Natural killer cell (primary cell): ENCODE measurements around the gene GALNT17. TPM values are rescaled to one million over a fixed set of nuclear protein-coding genes. Genes with fewer than 3 reads are reported as not detected.

Experiments used
- ATAC-seq, 3 donors: fragments of 150-1000 bp in 2 of 3; fragments of 200-7000 bp in 1 of 3; cut with Tn5 transposase; 1 replicate in 1 of 3; 2 replicates in 2 of 3; pipeline ENCODE4 v1.10.0; 2021; ENCODE audit warnings: mild to moderate bottlenecking in 2 of 3, moderate library complexity in 2 of 3
- DNase-seq, 2 donors: peaks; one replicate each; pipeline versions ENCODE4 v3.0.0 to v3.0.0-alpha.2; 2013 to 2021; ENCODE audit warnings: mixed read lengths in 1 of 2
- H3K27ac ChIP-seq: one replicate; pipeline ENCODE4 v1.5.1; 2013; ENCODE audit warnings: mild to moderate bottlenecking, low read length
- H3K27me3 ChIP-seq: one replicate; pipeline ENCODE4 v1.6.1; 2013; ENCODE audit warnings: low read length; ENCODE audit not compliant: control insufficient read depth, insufficient read depth
- H3K36me3 ChIP-seq: one replicate; pipeline ENCODE4 v1.6.1; 2013; ENCODE audit warnings: low read length; ENCODE audit not compliant: control insufficient read depth, insufficient read depth
- H3K4me1 ChIP-seq: one replicate; pipeline ENCODE4 v1.6.1; 2013; ENCODE audit warnings: low read length; ENCODE audit not compliant: control insufficient read depth, insufficient read depth
- H3K4me3 ChIP-seq: one replicate; pipeline ENCODE4 v1.5.1; 2013; ENCODE audit warnings: low read length
- H3K9me3 ChIP-seq: one replicate; pipeline ENCODE4 v1.6.1; 2013; ENCODE audit warnings: low read length; ENCODE audit not compliant: control insufficient read depth, insufficient read depth
- H3K27ac Mint-ChIP-seq, 2 donors: one replicate each; pipeline ENCODE4 v1.8.0; 2022; ENCODE audit warnings: mild to moderate bottlenecking in 2 of 2, mixed read lengths in 2 of 2, moderate library complexity in 1 of 2
- H3K27me3 Mint-ChIP-seq, 2 donors: one replicate each; pipeline ENCODE4 v1.8.0; 2022; ENCODE audit warnings: low read depth in 2 of 2, mixed read lengths in 2 of 2
- H3K36me3 Mint-ChIP-seq: one replicate; pipeline ENCODE4 v1.8.0; 2022; ENCODE audit warnings: mixed read lengths
- H3K4me1 Mint-ChIP-seq, 2 donors: one replicate each; pipeline ENCODE4 v1.8.0; 2022; ENCODE audit warnings: mixed read lengths in 2 of 2
- H3K4me3 Mint-ChIP-seq: one replicate; pipeline ENCODE4 v1.8.0; 2022; ENCODE audit warnings: mild to moderate bottlenecking, moderate library complexity, mixed read lengths
- H3K9me3 Mint-ChIP-seq, 2 donors: one replicate each; pipeline ENCODE4 v1.8.0; 2022; ENCODE audit warnings: mixed read lengths in 2 of 2
- CTCF ChIP-seq: fragments of 200-600 bp; IDR thresholded peaks from one replicate; pipeline ENCODE4 v1.8.0; 2022; ENCODE audit warnings: antibody characterized with exemption
- WGBS: methylation state at CpG from one replicate; pipeline ENCODE4 v1.1.7; 2013; ENCODE audit warnings: missing lambda C conversion rate; ENCODE audit not compliant: insufficient coverage; 5-methylcytosine and 5-hydroxymethylcytosine counted together
- intact Hi-C: fragments of 100-400 bp; cut with micrococcal nuclease; formaldehyde crosslinking; loops from one replicate; pipeline ENCODE4 v1.14.2; 2022
- total RNA-seq, 4 donors: library from RNA; stranded (reverse); fragments of 120-200 nt in 1 of 4; gene quantifications; one replicate each; pipeline versions ENCODE4 v1.2.3 to v1.2.4, GENCODE V29; 2013 to 2022

The GALNT17 gene
- total RNA-seq, 3 donors from 2014 or later (not counting 1 experiment from before 2014, with no cell fraction given) = not detected

DNA sequence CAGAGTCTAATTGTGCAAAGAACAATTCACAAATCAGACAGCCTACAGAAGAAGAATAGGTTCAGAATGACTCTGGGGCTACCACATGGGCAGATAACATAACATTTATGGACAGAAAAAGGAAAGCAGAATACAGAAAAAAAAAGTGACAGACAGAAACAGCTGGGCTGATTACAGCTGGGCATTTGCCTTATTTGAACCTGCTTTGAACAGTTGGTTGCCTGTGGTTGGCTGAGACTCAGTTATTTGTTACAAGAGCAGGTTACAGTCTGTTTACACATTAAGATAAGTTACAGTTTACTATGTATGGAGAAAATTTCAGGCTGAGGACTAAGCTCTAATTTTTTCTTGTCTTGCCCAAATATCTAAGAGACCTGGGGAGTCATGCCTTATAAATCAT lies 327.2 kb downstream of the GALNT17 start:
- Mint-ChIP-seq H3K9me3 (peaks cover 7 to 19% of the 10 kb centered on the region in 2 donors), H3K36me3 (no peaks in the 10 kb centered on the region), H3K4me3 (no peak overlapping the region), H3K4me1 (no peaks in the 10 kb centered on the region), H3K27me3 (no peaks in the 10 kb centered on the region), H3K27ac (no peak overlapping the region)
- Histone ChIP-seq H3K27me3 (no peaks in the 10 kb centered on the region), H3K27ac (no peak overlapping the region), H3K4me1 (no peaks in the 10 kb centered on the region), H3K9me3 (peaks cover 4% of the 10 kb centered on the region), H3K4me3 (no peak overlapping the region), H3K36me3 (no peaks in the 10 kb centered on the region)
- intact Hi-C loops = no loop called here
- ATAC-seq (no peak), DNase-seq (no peak)
- TF ChIP-seq CTCF = no peak

DNA sequence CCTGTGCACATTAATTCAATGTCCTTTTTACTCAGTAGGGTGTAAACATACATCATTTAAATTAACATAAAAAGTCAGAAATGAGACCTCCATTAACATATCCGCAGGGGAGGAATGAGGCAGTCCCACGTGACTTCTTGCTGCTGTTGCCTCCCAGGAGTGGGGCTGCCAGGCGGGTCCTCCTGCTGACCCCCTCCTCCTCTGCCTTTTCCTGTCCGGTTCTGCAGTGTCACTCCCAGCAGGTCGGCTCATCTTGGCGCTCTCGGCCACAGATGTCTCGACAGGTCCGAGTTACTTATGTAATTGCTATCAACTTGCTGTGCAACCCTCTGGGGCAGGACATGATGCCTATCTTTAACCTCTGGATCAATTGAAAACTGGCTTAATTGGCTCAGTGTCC lies 329.6 kb downstream of the GALNT17 start:
- intact Hi-C loops = no loop called here
- Mint-ChIP-seq H3K36me3 (no peaks in the 10 kb centered on the region), H3K4me1 (no peaks in the 10 kb centered on the region), H3K27me3 (no peaks in the 10 kb centered on the region), H3K27ac (no peak overlapping the region), H3K4me3 (no peak overlapping the region), H3K9me3 (peaks cover 7 to 23% of the 10 kb centered on the region in 2 donors)
- no peak overlapping the region for H3K4me3 ChIP-seq
- H3K27ac ChIP-seq = no peak overlapping the region
- DNase-seq (no peak), ATAC-seq (no peak)
- no peaks in the 10 kb centered on the region for H3K36me3 ChIP-seq
- H3K4me1 ChIP-seq = no peaks in the 10 kb centered on the region
- no peaks in the 10 kb centered on the region for H3K27me3 ChIP-seq
- WGBS = 76% methylated on average over 9 of the region's 9 CpGs
- H3K9me3 ChIP-seq = peaks cover 4% of the 10 kb centered on the region
- TF ChIP-seq CTCF = no peak

- WGBS = 75% methylated on average over 6 of the region's 6 CpGs
- Histone ChIP-seq H3K27me3 (no peaks in the 10 kb centered on the region), H3K27ac (no peak overlapping the region), H3K4me3 (no peak overlapping the region), H3K4me1 (no peaks in the 10 kb centered on the region), H3K36me3 (no peaks in the 10 kb centered on the region), H3K9me3 (peaks cover 4% of the 10 kb centered on the region)
- Mint-ChIP-seq H3K27me3 (no peaks in the 10 kb centered on the region), H3K4me3 (no peak overlapping the region), H3K27ac (no peak overlapping the region), H3K9me3 (peaks cover 18 to 24% of the 10 kb centered on the region in 2 donors), H3K36me3 (no peaks in the 10 kb centered on the region), H3K4me1 (no peaks in the 10 kb centered on the region)
- ATAC-seq (no peak), DNase-seq (no peak)
- intact Hi-C loops = no loop called here
- TF ChIP-seq CTCF = no peak
Observed at GRCh38 chr7:71465741-71466189, 333.8 kb downstream of the GALNT17 start.

GRCh38 chr7:71466448-71467145 lies 334.7 kb downstream of the GALNT17 start:
- Mint-ChIP-seq H3K27me3 (no peaks in the 10 kb centered on the region), H3K4me1 (no peaks in the 10 kb centered on the region), H3K9me3 (peaks cover 19% of the 10 kb centered on the region in 2 donors), H3K27ac (no peak overlapping the region), H3K4me3 (no peak overlapping the region), H3K36me3 (no peaks in the 10 kb centered on the region)
- H3K27ac ChIP-seq = no peak overlapping the region
- no peak for TF ChIP-seq CTCF
- H3K4me3 ChIP-seq = no peak overlapping the region
- H3K27me3 ChIP-seq = no peaks in the 10 kb centered on the region
- H3K36me3 ChIP-seq = no peaks in the 10 kb centered on the region
- WGBS = 72% methylated on average over 5 of the region's 5 CpGs
- no peak for DNase-seq
- intact Hi-C loops = no loop called here
- H3K9me3 ChIP-seq = peaks cover 4% of the 10 kb centered on the region
- no peak for ATAC-seq
- no peaks in the 10 kb centered on the region for H3K4me1 ChIP-seq
